Measurements from ENCODE around the gene ARHGEF19. TPM values are rescaled to one million over a fixed set of nuclear protein-coding genes. Genes with fewer than 3 reads are reported as not detected.
"Not testable (repeated sequence)": the region's sequence is repeated elsewhere in the genome, so short reads cannot be mapped to it uniquely, and the experiment has no call there.

ARHGEF19 gene
- total RNA-seq, 4 donors from 2014 or later, result 15.8 to 27.1 (median 20.6) TPM

DNA sequence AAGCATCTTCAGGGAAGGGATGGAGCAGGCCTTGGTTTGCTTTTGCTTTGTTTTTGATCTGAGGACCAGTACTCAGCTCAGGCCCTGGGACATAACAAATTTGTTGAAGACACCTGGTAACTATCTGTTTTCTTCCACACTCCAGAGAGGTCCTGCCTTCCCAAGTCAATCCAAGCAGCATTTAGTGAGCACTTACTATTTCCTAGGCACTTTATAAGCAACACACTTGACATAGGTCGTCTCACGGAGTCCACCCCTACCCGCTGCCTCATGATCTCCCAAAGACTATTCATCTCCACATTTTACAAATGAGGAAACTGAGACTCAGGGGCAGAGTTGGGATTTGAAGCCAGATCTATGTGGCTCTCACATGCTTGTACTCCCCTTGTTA lies 42.2 kb downstream of the ARHGEF19 start:
- Histone ChIP-seq H3K4me1 (peaks cover 40 to 76% (median 40%) of the 10 kb centered on the region in 3 donors), H3K4me3 (no peak overlapping the region), H3K27ac (peak overlapping the region in 3 of 4 donors; percentile 28 to 91 (median 33)), H3K9me3 (no peaks in the 10 kb centered on the region), H3K36me3 (no peaks in the 10 kb centered on the region), H3K27me3 (no peaks in the 10 kb centered on the region)
- 92 to 93% methylated on average over 3 of the region's 3 CpGs for WGBS, 2 donors
- no peak for DNase-seq
- intact Hi-C loops (cut with DNase I), result no loop called here
- no peak for TF ChIP-seq POLR2A (IDR thresholded peaks at IDR 0.05)
- TF ChIP-seq, protein P1, sequence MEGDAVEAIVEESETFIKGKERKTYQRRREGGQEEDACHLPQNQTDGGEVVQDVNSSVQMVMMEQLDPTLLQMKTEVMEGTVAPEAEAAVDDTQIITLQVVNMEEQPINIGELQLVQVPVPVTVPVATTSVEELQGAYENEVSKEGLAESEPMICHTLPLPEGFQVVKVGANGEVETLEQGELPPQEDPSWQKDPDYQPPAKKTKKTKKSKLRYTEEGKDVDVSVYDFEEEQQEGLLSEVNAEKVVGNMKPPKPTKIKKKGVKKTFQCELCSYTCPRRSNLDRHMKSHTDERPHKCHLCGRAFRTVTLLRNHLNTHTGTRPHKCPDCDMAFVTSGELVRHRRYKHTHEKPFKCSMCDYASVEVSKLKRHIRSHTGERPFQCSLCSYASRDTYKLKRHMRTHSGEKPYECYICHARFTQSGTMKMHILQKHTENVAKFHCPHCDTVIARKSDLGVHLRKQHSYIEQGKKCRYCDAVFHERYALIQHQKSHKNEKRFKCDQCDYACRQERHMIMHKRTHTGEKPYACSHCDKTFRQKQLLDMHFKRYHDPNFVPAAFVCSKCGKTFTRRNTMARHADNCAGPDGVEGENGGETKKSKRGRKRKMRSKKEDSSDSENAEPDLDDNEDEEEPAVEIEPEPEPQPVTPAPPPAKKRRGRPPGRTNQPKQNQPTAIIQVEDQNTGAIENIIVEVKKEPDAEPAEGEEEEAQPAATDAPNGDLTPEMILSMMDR (IDR thresholded peaks at IDR 0.05), result no peak

DNA sequence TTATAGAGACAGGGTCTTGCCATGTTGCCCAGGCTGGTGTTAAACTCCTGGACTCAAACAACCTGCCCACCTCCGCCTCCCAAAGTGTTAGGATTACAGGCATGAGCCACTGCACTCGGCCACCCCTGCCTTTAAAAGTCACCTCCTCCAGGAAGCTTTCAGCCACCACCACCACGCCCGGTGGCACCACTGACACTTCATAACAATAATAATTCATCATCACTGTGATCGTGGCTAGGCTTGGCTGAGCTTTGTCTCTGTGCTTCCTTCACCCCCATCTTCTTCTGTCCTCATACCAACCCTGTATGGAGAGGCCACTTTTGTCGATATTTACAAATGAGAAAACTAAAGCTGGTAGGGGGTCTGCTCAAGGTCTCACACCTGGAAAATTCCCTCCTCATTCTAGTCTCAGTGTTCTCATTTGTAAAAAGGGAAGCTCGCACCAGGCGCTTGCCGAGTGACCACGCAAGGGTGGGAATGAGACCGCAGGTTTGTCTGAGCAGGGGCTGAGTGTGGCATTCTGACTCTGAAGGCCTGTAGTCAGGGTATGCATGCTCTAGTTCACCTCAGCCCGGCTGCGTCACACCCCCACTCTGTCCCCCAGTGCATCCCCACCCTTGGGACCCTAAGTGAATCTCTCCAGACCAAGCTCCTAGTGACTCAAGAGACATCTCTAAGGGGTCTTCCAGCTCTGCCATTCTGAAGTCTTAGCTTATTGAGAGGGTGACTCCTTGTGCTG lies 43.7 kb downstream of the ARHGEF19 start:
- peak overlapping the region; percentile 9 to 81 (median 74) for H3K27ac ChIP-seq
- peaks cover 35 to 76% (median 36%) of the 10 kb centered on the region in 3 donors for H3K4me1 ChIP-seq
- no peak overlapping the region for H3K4me3 ChIP-seq
- no peaks in the 10 kb centered on the region for H3K27me3 ChIP-seq
- no peaks in the 10 kb centered on the region for H3K36me3 ChIP-seq
- DNase-seq, result no peak
- WGBS, 2 donors, result 63 to 65% methylated on average over 8 to 11 of the region's 13 CpGs
- no peaks in the 10 kb centered on the region for H3K9me3 ChIP-seq
- TF ChIP-seq, protein P1 (IDR thresholded peaks at IDR 0.05), result no peak
- no peak for TF ChIP-seq POLR2A (IDR thresholded peaks at IDR 0.05)
- intact Hi-C loops (cut with DNase I), result no loop called here

DNA sequence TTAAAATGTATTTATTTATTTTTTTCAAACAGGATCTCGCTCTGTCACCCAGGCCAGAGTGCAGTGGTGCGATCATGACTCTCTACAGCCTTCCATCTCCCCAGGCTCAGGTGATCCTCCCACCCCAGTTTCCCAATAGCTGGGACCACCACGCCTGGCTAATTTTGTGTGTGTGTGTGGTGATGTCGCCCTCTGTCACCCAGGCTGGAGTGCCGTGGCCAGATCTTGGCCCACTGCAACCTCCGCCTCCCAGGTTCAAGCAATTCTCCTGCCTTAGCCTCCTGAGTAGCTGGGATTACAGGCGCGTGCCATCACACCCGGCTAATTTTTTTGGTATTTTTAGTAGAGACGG lies 44.3 kb downstream of the ARHGEF19 start:
- intact Hi-C loops (cut with DNase I); H3K36me3 ChIP-seq; H3K27me3 ChIP-seq; H3K9me3 ChIP-seq; DNase-seq: not testable (repeated sequence)
- H3K4me3 ChIP-seq, result peak overlapping the region; percentile 33 to 75 (median 62)
- H3K4me1 ChIP-seq, result peaks cover 29 to 70% (median 29%) of the 10 kb centered on the region in 3 donors
- 46 to 54% methylated on average over 9 to 10 of the region's 10 CpGs for WGBS, 2 donors
- peak overlapping the region in 3 of 4 donors; percentile 69 to 81 (median 78) for H3K27ac ChIP-seq

DNA sequence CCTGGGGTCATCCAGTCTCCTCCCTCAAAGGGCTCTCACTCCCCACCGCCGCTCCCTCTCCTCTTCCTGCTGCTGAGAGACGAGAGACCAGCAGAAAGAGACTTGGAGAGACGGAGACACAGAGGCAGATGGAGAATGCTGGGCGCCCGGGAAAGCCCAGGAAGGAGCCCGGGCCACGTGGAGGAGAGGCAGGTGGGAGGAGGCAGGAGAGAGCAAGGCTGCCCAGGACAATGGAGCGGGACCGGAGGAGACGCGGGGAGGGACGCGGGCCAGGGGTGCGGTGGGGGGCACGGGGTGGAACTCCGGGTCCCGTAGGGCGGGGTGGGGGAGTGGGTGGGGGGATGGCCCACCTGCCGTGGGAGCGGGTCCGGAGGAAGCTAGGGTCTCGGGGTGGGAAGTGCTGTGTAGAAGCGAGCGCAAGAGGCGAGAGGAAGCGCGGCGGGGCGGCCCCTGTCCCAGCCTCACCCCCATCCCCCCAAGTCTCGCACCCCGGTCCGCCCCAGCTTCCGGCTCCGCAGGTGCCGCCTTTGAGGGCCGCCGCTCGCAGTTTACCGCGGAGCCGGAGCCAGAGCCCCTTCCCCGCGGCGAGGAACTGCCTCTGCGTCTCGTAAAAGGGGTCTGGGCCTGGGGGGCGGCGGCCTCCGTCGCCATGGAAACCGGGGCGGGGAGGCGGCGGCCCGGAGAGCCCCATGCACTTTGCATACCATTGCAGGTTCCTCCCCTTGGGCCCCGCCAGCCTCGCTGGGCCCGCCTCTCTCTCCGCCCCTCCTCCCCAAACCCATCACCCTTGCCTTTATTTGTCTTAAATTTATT lies 44.9 kb downstream of the ARHGEF19 start:
- Histone ChIP-seq H3K36me3 (no peaks in the 10 kb centered on the region), H3K27me3 (no peaks in the 10 kb centered on the region), H3K4me3 (peak overlapping the region; percentile 33 to 75 (median 62)), H3K9me3 (no peaks in the 10 kb centered on the region), H3K27ac (peak overlapping the region; percentile 61 to 81 (median 74)), H3K4me1 (peaks cover 26 to 66% (median 30%) of the 10 kb centered on the region in 3 donors)
- intact Hi-C loops (cut with DNase I), result no loop called here
- 3 to 4% methylated on average over 21 to 23 of the region's 60 CpGs for WGBS, 2 donors
- DNase-seq, result no peak
- TF ChIP-seq POLR2A (IDR thresholded peaks at IDR 0.05), result no peak
- TF ChIP-seq, protein P1 (IDR thresholded peaks at IDR 0.05), result no peak

DNA sequence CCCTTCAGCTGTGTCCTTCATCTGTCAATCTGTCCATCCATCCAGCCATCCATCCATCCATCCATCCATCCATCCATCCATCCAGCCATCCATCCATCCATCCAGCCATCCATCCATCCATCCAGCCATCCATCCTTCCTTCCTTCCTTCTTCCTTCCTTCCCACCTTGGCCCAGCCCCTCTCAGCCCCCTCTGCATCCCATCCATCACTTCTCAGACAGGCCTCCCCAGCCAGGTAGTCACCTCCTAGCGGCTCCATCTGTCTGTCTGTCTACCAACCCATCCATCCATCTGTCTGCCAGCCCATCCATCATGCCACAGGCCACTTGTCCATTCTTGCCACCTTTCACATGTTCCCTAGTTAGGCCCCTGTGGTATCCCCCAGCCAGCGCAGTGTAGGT lies 46.3 kb downstream of the ARHGEF19 start:
- DNase-seq, result no peak
- intact Hi-C loops (cut with DNase I), result no loop called here
- H3K27ac ChIP-seq, result no peak overlapping the region
- H3K27me3 ChIP-seq, result no peaks in the 10 kb centered on the region
- 0 to 50% methylated on average over 1 to 2 of the region's 2 CpGs for WGBS, 2 donors
- H3K36me3 ChIP-seq, result no peaks in the 10 kb centered on the region
- no peaks in the 10 kb centered on the region for H3K9me3 ChIP-seq
- TF ChIP-seq, protein P1 (IDR thresholded peaks at IDR 0.05), result no peak
- TF ChIP-seq POLR2A (IDR thresholded peaks at IDR 0.05), result no peak
- H3K4me3 ChIP-seq, result no peak overlapping the region
- peaks cover 25 to 60% (median 28%) of the 10 kb centered on the region in 3 donors for H3K4me1 ChIP-seq
